Measurements from ENCODE around the gene DYNC2H1.

The DYNC2H1 gene

DNA sequence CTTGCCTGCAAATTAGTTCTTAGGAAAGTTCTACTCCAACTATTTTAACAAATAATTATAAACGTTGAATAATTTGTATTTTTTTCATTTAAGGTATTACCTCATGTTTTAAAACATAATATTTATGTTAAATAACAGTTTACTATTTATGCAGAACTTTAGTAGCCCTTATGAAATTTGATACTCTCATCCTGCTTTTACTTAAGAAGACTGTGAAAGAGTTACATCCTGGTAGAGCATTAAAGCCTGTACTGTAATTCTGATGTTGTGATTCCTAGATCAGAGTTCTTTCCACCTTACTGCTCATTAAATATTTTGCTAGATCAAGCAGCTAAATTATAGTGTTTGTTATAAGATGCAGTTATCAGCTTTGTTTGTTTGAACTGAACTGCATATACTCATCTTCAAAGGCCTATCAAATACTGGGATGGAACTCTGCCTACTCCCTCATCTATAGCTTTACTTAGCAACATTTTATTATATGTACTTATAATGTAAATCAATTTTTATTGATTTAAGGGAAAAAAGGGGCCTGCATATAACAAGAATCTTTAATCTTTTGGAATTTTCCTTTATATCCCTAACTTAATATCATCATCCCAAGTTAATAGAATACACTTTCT lies 304.2 kb downstream of the DYNC2H1 start:
- DNase-seq (ENCODE audit: extremely low read depth, insufficient read length), result no peak
- no peak overlapping the region for H3K4me3 ChIP-seq (replicated peaks; ENCODE audit: low read depth, low read length)
- no peaks in the 10 kb centered on the region for H3K36me3 ChIP-seq (ENCODE audit: control insufficient read depth, insufficient read depth, low read length)
- TF ChIP-seq, protein P1, sequence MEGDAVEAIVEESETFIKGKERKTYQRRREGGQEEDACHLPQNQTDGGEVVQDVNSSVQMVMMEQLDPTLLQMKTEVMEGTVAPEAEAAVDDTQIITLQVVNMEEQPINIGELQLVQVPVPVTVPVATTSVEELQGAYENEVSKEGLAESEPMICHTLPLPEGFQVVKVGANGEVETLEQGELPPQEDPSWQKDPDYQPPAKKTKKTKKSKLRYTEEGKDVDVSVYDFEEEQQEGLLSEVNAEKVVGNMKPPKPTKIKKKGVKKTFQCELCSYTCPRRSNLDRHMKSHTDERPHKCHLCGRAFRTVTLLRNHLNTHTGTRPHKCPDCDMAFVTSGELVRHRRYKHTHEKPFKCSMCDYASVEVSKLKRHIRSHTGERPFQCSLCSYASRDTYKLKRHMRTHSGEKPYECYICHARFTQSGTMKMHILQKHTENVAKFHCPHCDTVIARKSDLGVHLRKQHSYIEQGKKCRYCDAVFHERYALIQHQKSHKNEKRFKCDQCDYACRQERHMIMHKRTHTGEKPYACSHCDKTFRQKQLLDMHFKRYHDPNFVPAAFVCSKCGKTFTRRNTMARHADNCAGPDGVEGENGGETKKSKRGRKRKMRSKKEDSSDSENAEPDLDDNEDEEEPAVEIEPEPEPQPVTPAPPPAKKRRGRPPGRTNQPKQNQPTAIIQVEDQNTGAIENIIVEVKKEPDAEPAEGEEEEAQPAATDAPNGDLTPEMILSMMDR (IDR thresholded peaks at IDR 0.05; ENCODE audit: insufficient read depth, low read length, poor library complexity, severe bottlenecking), result no peak
- no peaks in the 10 kb centered on the region for H3K27me3 ChIP-seq (replicated peaks; ENCODE audit: control insufficient read depth, insufficient read depth, low read length)

DNA sequence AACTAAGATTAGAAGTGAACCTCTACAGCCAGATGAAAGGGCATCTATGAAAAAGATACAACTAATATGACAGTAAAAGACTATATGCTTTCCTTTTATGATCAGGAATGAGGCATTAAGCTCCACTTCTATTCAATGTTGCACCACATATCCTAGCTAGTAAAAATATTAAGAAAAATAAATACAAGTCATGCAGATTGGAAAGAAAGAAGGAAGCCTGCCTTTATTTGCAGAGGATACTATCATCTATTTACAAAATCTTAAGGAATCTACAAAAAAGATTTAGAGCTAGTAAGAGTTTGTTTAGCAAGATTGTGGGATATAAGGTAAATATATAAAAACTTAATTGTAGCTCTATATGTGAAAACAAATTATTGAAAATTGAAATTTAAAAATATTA lies 308.8 kb downstream of the DYNC2H1 start:
- Histone ChIP-seq H3K36me3 (ENCODE audit: control insufficient read depth, insufficient read depth, low read length) (no peaks in the 10 kb centered on the region), H3K27me3 (replicated peaks; ENCODE audit: control insufficient read depth, insufficient read depth, low read length) (no peaks in the 10 kb centered on the region), H3K4me3 (replicated peaks; ENCODE audit: low read depth, low read length) (no peak overlapping the region)
- no peak for DNase-seq (ENCODE audit: extremely low read depth, insufficient read length)
- TF ChIP-seq, protein P1 (IDR thresholded peaks at IDR 0.05; ENCODE audit: insufficient read depth, low read length, poor library complexity, severe bottlenecking), result no peak

DNA sequence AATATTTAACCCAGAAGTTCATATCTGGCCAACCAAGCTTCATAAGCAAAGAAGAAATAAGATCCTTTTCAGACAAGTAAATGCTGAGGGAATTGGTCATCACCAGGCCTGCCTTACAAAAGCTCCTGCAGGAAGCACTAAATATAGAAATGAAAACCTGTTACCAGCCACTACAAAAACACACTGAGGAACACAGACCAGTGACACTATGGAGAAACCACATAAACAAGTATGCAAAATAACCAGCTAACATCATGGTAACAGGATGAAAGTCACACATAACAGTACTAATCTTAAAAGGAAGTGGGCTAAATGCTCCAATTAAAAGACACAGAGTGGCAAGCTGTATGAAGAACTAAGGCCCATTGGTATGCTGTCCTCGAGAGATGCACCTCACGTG lies 311.4 kb downstream of the DYNC2H1 start:
- no peaks in the 10 kb centered on the region for H3K27me3 ChIP-seq (replicated peaks; ENCODE audit: control insufficient read depth, insufficient read depth, low read length)
- TF ChIP-seq, protein P1 (IDR thresholded peaks at IDR 0.05; ENCODE audit: insufficient read depth, low read length, poor library complexity, severe bottlenecking), result no peak
- no peak overlapping the region for H3K4me3 ChIP-seq (replicated peaks; ENCODE audit: low read depth, low read length)
- no peaks in the 10 kb centered on the region for H3K36me3 ChIP-seq (ENCODE audit: control insufficient read depth, insufficient read depth, low read length)
- DNase-seq (ENCODE audit: extremely low read depth, insufficient read length), result no peak

DNA sequence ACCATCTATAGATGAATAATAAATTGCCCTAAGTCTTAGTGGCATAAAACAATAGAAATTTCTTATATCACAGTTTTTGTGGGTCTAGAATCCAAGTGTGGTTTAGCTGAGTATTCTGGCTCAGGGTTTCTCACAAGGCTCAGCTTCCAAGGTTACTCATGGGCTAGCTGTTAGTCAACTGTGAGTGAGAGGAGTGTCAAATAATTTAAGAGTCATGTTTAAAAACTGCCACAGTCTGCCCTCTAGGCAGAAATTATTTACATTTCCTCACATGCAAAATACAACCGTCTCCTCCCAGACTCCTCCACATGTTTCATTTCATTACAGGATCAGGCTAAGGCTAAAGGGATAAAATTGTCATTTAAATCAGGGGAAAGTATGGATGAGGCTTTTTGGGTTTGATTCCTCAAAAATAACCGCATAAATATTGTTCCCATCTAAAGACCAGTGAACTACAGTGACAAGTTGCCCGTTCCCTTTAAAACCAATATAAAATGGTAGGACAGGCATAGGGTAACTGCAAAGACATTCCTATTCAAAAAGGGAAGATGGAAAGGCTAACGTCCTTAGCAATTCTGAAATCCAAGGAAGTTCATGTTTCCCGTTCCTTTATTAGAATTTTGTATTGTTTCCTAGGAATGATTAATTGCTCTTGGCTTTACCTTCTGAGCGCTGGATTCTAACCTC lies 324.3 kb downstream of the DYNC2H1 start:
- TF ChIP-seq, protein P1 (IDR thresholded peaks at IDR 0.05; ENCODE audit: insufficient read depth, low read length, poor library complexity, severe bottlenecking), result no peak
- Histone ChIP-seq H3K36me3 (ENCODE audit: control insufficient read depth, insufficient read depth, low read length) (no peaks in the 10 kb centered on the region), H3K27me3 (replicated peaks; ENCODE audit: control insufficient read depth, insufficient read depth, low read length) (no peaks in the 10 kb centered on the region), H3K4me3 (replicated peaks; ENCODE audit: low read depth, low read length) (no peak overlapping the region)
- no peak for DNase-seq (ENCODE audit: extremely low read depth, insufficient read length)

DNA sequence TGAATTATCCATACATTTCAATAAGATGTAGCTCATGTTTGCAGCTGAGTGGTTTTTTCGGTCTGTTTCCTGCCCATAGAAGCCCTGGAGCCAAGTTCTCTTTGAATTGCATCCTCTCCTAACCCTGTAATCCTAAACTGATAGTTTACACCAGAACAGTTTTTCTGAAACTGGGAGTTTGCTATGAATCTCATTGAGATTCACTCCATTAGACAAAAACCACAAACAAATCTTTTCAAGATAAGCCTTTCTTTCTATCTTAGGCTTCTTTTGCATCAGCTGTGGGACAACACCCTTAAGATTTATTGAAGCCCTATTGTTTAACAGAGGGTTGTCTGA lies 324.8 kb downstream of the DYNC2H1 start:
- DNase-seq (ENCODE audit: extremely low read depth, insufficient read length), result no peak

More for the DNA sequence above, 324.8 kb downstream of the DYNC2H1 start:
- no peak overlapping the region for H3K4me3 ChIP-seq (replicated peaks; ENCODE audit: low read depth, low read length)
- TF ChIP-seq, protein P1 (IDR thresholded peaks at IDR 0.05; ENCODE audit: insufficient read depth, low read length, poor library complexity, severe bottlenecking), result no peak
- H3K36me3 ChIP-seq (ENCODE audit: control insufficient read depth, insufficient read depth, low read length), result no peaks in the 10 kb centered on the region
- no peaks in the 10 kb centered on the region for H3K27me3 ChIP-seq (replicated peaks; ENCODE audit: control insufficient read depth, insufficient read depth, low read length)

Data from GM06990 (cell line).